Left ventricle myocardium inferior (tissue), 1 donor: Measurements from ENCODE around the gene SND1. TPM values are rescaled to one million over a fixed set of nuclear protein-coding genes. Genes with fewer than 3 reads are reported as not detected.

Experiments
- DNase-seq: peaks from one replicate; pipeline ENCODE4 v3.0.0-alpha.2; 2020
- H3K27ac ChIP-seq: fragments of 200-600 bp; replicated peaks from 2 replicates; pipeline ENCODE4 v1.8.0; 2021
- H3K27me3 ChIP-seq: fragments of 200-600 bp; 2 replicates; pipeline ENCODE4 v1.8.0; 2021; ENCODE audit warnings: low read depth
- H3K36me3 ChIP-seq: fragments of 200-600 bp; 2 replicates; pipeline ENCODE4 v1.8.0; 2021
- H3K4me1 ChIP-seq: fragments of 200-600 bp; 2 replicates; pipeline ENCODE4 v1.8.0; 2021
- H3K4me3 ChIP-seq: fragments of 200-600 bp; 2 replicates; pipeline ENCODE4 v1.8.0; 2021; ENCODE audit warnings: mild to moderate bottlenecking, moderate library complexity
- H3K9me3 ChIP-seq: fragments of 200-600 bp; replicated peaks from 2 replicates; pipeline ENCODE4 v1.8.0; 2021
- CTCF ChIP-seq: fragments of 200-600 bp; IDR thresholded peaks from 2 replicates; pipeline ENCODE4 v1.8.0; 2021; ENCODE audit warnings: antibody characterized with exemption, mild to moderate bottlenecking, borderline replicate concordance
- intact Hi-C: fragments of 100-400 bp; cut with micrococcal nuclease; formaldehyde crosslinking; loops from one replicate; pipeline ENCODE4 v1.11.0; 2022
- total RNA-seq: library from RNA; stranded (reverse); fragmentation: NEBNext Ultra II Directional; extraction: Animal tissue kit (Norgen Biotek cat#: 25700); gene quantifications from one replicate; pipeline ENCODE4 v1.2.1, GENCODE V29; 2021
- donor health status: DM: no; HTN: yes; CAD: no; lungs with severe emphysema.

Gene SND1
- total RNA-seq, 1 donor from 2014 or later: 71.6 TPM

GRCh38 chr7:128030654-128031611, 378.9 kb downstream of the SND1 start, which contains the start of gene LRRC4:
LRRC4 (minus strand) TSS chr7:128031437; CDS start chr7:128030640, 797 bp downstream.
- Histone ChIP-seq H3K36me3 (no peaks in the 10 kb centered on the region), H3K4me3 (peak within 1 kb of the TSS; percentile 73), H3K27ac (peak within 1 kb of the TSS; percentile 50), H3K4me1 (peaks cover 43% of the 10 kb centered on the region), H3K27me3 (no peaks in the 10 kb centered on the region), H3K9me3 (no peaks in the 10 kb centered on the region)
- TF ChIP-seq CTCF: peak; percentile 37
- no peak for DNase-seq
- intact Hi-C loops: no loop called here

GRCh38 chr7:128031901-128032604, 380.1 kb downstream of the SND1 start:
- intact Hi-C loops: no loop called here
- peak; percentile 33 for DNase-seq
- Histone ChIP-seq H3K27ac (peak overlapping the region; percentile 50), H3K4me1 (peaks cover 36% of the 10 kb centered on the region), H3K9me3 (no peaks in the 10 kb centered on the region), H3K36me3 (no peaks in the 10 kb centered on the region), H3K27me3 (no peaks in the 10 kb centered on the region), H3K4me3 (peak overlapping the region; percentile 73)
- peak; percentile 47 for TF ChIP-seq CTCF

GRCh38 chr7:128032605-128033235, 380.7 kb downstream of the SND1 start:
- Histone ChIP-seq H3K9me3 (no peaks in the 10 kb centered on the region), H3K27me3 (no peaks in the 10 kb centered on the region), H3K27ac (peak overlapping the region; percentile 50), H3K4me3 (peak overlapping the region; percentile 73), H3K36me3 (no peaks in the 10 kb centered on the region), H3K4me1 (peaks cover 30% of the 10 kb centered on the region)
- peak; percentile 24 for DNase-seq
- TF ChIP-seq CTCF: no peak
- intact Hi-C loops: no loop called here

GRCh38 chr7:128033246-128033645, 381.3 kb downstream of the SND1 start:
- H3K27me3 ChIP-seq: no peaks in the 10 kb centered on the region
- peaks cover 28% of the 10 kb centered on the region for H3K4me1 ChIP-seq
- no peak for DNase-seq
- intact Hi-C loops: no loop called here
- H3K9me3 ChIP-seq: no peaks in the 10 kb centered on the region
- H3K36me3 ChIP-seq: no peaks in the 10 kb centered on the region
- no peak overlapping the region for H3K27ac ChIP-seq
- TF ChIP-seq CTCF: no peak
- no peak overlapping the region for H3K4me3 ChIP-seq

GRCh38 chr7:128034825-128035224, 382.8 kb downstream of the SND1 start:
- peaks cover 28% of the 10 kb centered on the region for H3K4me1 ChIP-seq
- H3K27ac ChIP-seq: no peak overlapping the region
- H3K9me3 ChIP-seq: no peaks in the 10 kb centered on the region
- no peaks in the 10 kb centered on the region for H3K27me3 ChIP-seq
- no peak for TF ChIP-seq CTCF
- DNase-seq: no peak
- no peak overlapping the region for H3K4me3 ChIP-seq
- intact Hi-C loops: no loop called here
- no peaks in the 10 kb centered on the region for H3K36me3 ChIP-seq
